Rectal smooth muscle tissue (tissue), 1 donor: ENCODE results near the gene NUP160.
A peak's percentile ranks its signal among the peaks of the same experiment; 100 is the strongest.
"Not testable (repeated sequence)": the region's sequence is repeated elsewhere in the genome, so short reads cannot be mapped to it uniquely, and the experiment has no call there.

ENCODE experiments used
- H3K27ac ChIP-seq: one replicate; pipeline ENCODE4 v1.7.0; 2013; ENCODE audit warnings: low read depth, low read length, inconsistent platforms
- H3K27me3 ChIP-seq: one replicate; pipeline ENCODE4 v1.7.0; 2013; ENCODE audit warnings: low read length; ENCODE audit not compliant: control insufficient read depth, insufficient read depth
- H3K36me3 ChIP-seq: one replicate; pipeline ENCODE4 v1.7.0; 2013; ENCODE audit warnings: low read length; ENCODE audit not compliant: control insufficient read depth, insufficient read depth
- H3K4me1 ChIP-seq: one replicate; pipeline ENCODE4 v1.7.0; 2013; ENCODE audit warnings: low read length; ENCODE audit not compliant: control insufficient read depth, insufficient read depth
- H3K4me3 ChIP-seq: one replicate; pipeline ENCODE4 v1.7.0; 2013; ENCODE audit warnings: low read length
- H3K9ac ChIP-seq: one replicate; pipeline ENCODE4 v1.7.0; 2013; ENCODE audit warnings: low read length

Gene NUP160

DNA sequence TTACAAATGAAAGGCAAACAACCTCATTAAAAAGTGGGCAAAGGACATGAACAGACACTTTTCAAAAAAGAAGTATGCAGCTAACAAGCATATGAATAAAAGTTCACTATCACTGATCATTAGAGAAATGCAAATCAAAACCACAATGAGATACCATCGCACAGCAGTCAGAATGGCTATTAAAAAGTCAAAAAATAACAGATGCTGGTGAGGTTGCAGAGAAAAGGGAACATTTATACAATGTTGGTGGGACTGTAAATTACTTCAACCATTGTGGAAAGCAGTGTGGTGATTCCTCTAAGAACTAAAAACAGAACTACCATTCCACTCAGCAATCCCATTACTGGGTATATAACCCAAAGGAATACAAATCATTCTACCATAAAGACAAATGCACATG is 18.1 kb downstream of the NUP160 start:
- not testable (repeated sequence) for H3K4me3 ChIP-seq, H3K27ac ChIP-seq, H3K9ac ChIP-seq, H3K27me3 ChIP-seq, H3K4me1 ChIP-seq, H3K36me3 ChIP-seq

DNA sequence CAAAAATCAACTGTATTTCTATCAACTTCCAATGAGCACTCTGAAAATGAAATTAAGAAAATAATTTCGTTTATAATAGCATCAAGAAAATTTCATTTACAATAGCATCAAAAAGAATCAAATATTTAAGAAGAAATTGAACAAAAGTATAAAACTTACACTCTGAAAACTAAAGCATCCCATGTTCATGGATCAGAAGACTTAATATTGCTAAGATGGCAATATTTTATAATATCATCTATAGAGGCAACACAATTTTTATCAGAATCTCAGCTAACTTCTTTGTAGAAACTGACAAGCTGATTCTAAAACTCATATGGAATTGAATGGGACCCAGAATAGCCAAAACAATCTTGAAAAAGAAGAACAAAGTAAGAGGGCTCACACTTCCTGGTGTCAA is 19.9 kb downstream of the NUP160 start:
- H3K4me1 ChIP-seq, result no peaks in the 10 kb centered on the region
- peaks cover 4% of the 10 kb centered on the region for H3K36me3 ChIP-seq
- H3K27ac ChIP-seq, result no peak overlapping the region
- no peaks in the 10 kb centered on the region for H3K27me3 ChIP-seq
- H3K4me3 ChIP-seq, result no peak overlapping the region
- H3K9ac ChIP-seq, result no peak overlapping the region

DNA sequence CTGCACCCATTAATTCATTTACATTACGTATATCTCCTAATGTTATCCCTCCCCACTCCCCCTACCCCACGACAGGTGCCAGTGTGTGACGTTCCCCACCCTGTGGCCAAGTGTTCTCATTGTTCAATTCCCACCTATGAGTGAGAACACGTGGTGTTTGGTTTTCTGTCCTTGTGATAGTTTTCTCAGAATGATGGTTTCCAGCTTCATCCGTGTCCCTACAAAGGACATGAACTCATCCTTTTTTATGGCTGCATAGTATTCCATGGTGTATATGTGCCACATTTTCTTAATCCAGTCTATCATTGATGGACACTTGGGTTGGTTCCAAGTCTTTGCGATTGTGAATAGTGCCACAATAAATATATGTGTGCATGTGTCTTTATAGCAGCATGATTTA is 25.5 kb downstream of the NUP160 start:
- H3K36me3 ChIP-seq, H3K4me1 ChIP-seq, H3K27ac ChIP-seq, H3K4me3 ChIP-seq, H3K9ac ChIP-seq, H3K27me3 ChIP-seq: not testable (repeated sequence)

DNA sequence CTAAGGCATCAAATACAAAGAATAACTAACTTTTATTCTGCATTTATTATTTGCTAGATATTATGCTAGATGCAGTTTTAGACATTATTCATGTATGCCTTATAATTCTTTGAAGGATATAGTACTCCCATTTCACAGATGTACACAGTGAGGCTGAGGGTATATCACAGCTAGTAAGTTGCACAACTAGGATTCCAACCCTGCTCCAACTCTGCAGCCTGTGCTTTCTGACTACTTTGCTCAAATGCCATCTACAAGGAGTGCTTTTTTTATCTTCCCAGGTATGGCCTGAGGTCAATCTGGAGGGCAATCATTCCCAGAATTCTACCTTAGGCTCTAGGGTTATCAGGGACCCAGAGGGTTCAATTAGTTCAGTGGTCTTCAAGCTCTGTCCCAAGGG is 28.4 kb downstream of the NUP160 start:
- Histone ChIP-seq H3K36me3 (peaks cover 5% of the 10 kb centered on the region), H3K4me3 (no peak overlapping the region), H3K27ac (no peak overlapping the region), H3K4me1 (no peaks in the 10 kb centered on the region), H3K9ac (no peak overlapping the region), H3K27me3 (no peaks in the 10 kb centered on the region)

DNA sequence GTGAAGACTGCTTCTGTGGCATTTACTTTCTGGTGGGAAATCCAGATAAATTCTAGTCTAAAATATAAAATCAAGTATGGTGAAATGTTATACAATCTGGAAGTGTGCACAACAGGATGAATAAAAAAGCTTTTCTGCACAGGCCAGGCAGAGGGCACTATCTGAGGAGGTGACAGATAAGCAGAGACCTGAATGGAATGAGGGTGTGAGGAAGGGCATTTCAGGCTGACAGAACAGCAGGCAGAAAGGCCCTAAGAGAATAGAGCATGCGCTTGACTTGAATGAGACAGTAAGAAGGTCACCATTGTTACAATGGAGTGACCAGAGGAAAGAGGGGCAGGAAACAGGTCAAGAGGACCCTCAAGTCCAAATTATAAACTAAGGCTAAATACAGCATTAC is 47.4 kb downstream of the NUP160 start:
- H3K4me3 ChIP-seq, result no peak overlapping the region
- H3K27me3 ChIP-seq, result no peaks in the 10 kb centered on the region
- H3K36me3 ChIP-seq, result peaks cover 18% of the 10 kb centered on the region
- no peak overlapping the region for H3K27ac ChIP-seq
- H3K4me1 ChIP-seq, result no peaks in the 10 kb centered on the region
- no peak overlapping the region for H3K9ac ChIP-seq

DNA sequence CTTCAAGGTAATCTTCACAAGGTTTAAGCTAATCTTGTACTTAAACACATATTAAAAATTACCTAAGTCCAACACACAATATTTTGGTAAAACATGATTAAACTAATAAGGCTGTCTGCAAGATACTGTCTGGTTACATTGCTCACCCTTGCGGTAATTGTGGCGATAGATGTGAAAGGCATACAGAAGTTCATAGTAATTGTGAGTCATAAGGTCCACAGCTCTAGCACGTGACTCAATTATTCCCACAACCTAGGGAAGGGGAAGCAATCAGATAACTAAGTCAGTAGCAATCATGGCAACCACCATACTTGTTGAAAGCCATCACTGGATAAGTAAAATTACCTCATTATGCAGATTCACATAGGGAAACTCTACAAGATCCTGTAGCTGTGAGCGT is 50.5 kb downstream of the NUP160 start:
- H3K27me3 ChIP-seq, result no peaks in the 10 kb centered on the region
- H3K9ac ChIP-seq, result no peak overlapping the region
- peaks cover 15% of the 10 kb centered on the region for H3K36me3 ChIP-seq
- H3K27ac ChIP-seq, result no peak overlapping the region
- H3K4me3 ChIP-seq, result no peak overlapping the region
- H3K4me1 ChIP-seq, result peaks cover under 1% of the 10 kb centered on the region

DNA sequence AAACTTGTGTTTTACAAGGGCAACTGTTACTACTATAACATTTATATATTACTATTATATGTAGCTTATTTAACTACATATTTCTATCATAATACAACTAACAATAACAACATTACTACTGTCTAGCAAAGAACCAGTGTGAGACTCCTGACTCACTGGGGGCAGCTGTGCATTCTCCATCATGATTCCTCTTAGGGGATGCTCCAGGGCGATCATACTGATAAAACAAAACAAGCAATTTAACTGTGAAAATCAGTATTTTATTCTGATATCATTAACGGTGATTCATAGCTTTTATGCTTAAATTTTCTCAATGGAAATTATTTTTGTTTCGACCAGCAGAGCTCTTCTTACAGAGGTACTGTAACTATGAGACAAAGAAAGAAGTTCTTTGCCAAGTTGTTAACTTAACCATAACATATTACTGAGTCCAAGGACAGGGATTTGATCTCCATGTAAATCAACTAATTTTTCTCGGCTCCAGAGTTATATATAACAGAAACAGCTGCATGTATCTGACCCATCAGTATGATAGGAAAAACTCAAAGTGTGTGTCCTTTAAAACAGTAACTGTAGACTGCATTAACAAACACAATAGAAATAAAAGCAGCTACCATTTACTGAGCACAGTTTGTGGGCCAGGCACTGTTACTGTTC is 56.2 kb downstream of the NUP160 start:
- Histone ChIP-seq H3K27me3 (no peaks in the 10 kb centered on the region), H3K4me1 (peaks cover 12% of the 10 kb centered on the region), H3K9ac (no peak overlapping the region), H3K4me3 (no peak overlapping the region), H3K27ac (peak overlapping the region; percentile 61), H3K36me3 (peaks cover 10% of the 10 kb centered on the region)

DNA sequence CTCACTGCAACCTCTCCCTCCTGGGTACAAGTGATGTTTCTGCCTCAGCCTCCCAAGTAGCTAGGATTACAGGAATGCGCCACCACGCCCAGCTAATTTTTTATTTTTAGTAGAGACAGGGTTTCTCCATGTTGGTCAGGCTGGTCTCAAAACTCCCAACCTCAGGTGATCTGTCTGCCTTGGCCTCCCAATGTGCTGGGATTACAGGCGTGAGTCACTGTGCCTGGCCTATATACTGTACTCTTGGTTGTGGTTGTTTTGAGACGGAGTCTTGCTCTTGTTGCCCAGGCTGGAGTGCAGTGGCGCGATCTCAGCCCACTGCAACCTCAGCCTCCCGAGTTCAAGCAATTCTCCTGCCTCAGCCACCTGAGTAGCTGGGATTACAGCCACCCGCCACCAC is 58.1 kb downstream of the NUP160 start:
- H3K9ac ChIP-seq, H3K4me3 ChIP-seq, H3K27me3 ChIP-seq, H3K27ac ChIP-seq: not testable (repeated sequence)
- H3K4me1 ChIP-seq, result peaks cover 12% of the 10 kb centered on the region
- peaks cover 18% of the 10 kb centered on the region for H3K36me3 ChIP-seq

DNA sequence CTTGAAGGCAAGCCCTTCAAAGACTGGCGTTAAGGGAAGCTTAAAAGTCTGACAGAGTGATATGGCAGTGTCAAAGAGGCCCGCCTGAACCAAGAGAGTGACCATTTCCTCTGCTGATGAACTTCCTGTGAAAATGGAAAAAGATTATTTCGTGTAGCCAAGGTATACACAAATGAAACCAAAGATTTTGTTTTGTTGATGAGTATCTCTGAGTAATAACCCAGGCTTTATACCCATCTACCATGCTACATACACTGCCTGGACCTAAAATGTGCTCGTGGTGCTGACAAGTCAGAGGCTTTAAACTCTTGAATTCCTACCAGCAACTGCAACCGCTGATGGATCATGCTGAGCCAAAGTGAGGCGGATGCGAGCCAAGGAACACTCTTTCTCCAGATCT is 60.0 kb downstream of the NUP160 start:
- Histone ChIP-seq H3K27me3 (no peaks in the 10 kb centered on the region), H3K4me3 (no peak overlapping the region), H3K9ac (no peak overlapping the region), H3K4me1 (peaks cover 12% of the 10 kb centered on the region), H3K36me3 (peaks cover 25% of the 10 kb centered on the region), H3K27ac (no peak overlapping the region)

DNA sequence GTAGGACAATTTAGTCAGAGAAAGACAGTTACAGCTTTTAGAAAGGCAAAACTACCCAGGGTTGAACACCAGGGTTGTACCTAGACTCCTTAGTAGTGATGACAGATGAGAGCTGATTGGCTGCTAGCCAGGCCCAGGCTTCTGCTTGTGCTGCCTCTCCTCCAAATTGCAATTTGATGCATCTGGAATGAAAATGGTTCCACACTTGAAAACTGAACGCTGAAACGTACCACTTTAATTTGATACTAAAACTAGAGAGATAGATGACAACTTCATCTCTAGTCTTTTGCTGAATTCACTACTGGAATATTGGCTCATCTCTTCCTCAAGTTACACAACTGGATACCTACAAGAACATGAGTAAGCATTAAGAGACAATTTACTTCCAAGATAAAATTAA is 61.8 kb downstream of the NUP160 start:
- Histone ChIP-seq H3K9ac (no peak overlapping the region), H3K27me3 (no peaks in the 10 kb centered on the region), H3K4me3 (no peak overlapping the region), H3K27ac (no peak overlapping the region), H3K36me3 (peaks cover 26% of the 10 kb centered on the region), H3K4me1 (peaks cover 2% of the 10 kb centered on the region)

DNA sequence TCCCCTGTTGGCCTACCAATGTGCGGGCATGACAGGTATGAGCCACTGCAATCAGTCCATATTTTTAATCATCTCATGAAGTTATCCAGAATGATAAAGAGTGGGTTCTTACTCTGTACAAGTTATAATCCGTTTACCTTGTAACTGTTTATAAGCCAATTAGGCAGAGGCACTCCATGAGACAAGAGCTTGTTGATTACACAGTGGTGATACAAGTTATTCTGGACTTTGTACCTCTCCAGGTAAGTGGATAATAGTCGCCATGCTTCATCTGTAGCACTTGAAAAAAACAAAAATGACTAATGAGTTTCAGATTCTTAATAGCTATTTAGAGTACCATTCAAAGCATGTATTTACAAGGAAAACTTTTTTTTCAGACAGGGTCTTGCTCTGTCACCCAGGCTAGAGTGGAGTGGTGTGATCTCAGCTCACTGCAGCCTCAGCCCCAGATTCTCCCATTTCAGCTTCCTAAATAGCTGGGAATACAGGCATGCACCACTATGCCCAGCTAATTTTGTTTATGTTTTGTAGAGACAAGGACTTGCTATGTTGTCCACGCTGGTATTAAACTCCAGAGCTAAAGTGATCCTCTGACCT is 63.3 kb downstream of the NUP160 start:
- Histone ChIP-seq H3K27me3 (no peaks in the 10 kb centered on the region), H3K36me3 (peaks cover 30% of the 10 kb centered on the region), H3K27ac (no peak overlapping the region)

DNA sequence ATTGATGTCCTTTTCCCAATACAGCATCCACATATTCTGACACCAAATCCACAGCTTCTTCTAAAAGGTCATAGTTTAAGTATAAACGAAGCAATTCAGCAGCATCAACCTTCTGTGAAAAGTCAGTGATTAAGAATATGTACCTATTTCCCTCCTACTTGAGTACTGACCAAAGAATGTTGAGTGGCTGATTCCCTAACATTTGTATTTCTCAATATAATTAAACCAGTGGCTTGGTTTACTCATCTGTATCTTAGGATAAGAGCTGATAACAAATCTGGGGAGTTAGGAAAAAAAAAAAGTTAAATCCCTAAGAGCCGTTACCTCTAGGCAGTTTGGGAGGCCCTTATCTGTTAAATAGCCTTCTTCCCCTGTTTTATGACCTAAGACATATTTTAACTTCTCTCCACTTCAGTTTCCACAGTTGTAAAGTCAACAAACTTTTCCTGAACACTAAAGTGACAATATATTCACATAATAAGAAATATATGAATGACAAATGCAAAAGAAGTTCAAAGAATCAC is 65.0 kb downstream of the NUP160 start:
- Histone ChIP-seq H3K9ac (no peak overlapping the region), H3K27me3 (no peaks in the 10 kb centered on the region), H3K4me3 (no peak overlapping the region), H3K4me1 (no peaks in the 10 kb centered on the region), H3K36me3 (peaks cover 26% of the 10 kb centered on the region), H3K27ac (no peak overlapping the region)

More for the DNA sequence above, 63.3 kb downstream of the NUP160 start:
- Histone ChIP-seq H3K4me1 (no peaks in the 10 kb centered on the region), H3K9ac (no peak overlapping the region), H3K4me3 (no peak overlapping the region)

DNA sequence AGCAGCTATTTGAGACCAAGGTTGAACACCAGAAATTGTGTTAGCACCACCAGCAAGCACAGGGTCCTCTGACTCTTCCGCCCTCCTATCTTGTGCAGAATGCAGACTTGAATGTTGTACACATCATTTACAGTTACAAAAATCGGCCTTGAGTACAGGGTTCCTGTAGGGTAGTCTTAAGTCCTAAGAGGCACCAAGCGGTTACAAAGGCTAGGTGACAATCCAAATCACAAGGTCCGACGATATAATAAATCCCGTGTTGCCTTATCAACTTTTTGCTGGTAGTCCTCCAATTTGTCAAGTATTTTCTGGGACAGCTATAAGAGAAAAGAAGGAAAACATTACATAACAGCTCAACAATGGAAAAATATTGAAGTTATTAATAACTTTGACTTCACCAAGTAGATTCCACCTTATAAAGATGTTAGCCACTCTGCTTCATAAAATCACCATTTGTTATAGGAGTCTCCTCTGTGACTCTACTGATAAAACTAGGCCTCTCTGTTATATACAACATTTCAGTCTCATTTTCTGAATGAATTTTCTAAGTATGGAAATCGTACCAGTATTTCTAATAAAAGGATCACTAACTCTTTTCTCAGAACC is 69.2 kb downstream of the NUP160 start:
- H3K9ac ChIP-seq, result no peak overlapping the region
- no peak overlapping the region for H3K4me3 ChIP-seq
- no peaks in the 10 kb centered on the region for H3K4me1 ChIP-seq
- H3K27me3 ChIP-seq, result no peaks in the 10 kb centered on the region
- H3K27ac ChIP-seq, result no peak overlapping the region
- peaks cover 9% of the 10 kb centered on the region for H3K36me3 ChIP-seq
